Osteoblast (primary cell): ENCODE results near the gene APOBEC3F. TPM values are rescaled to one million over a fixed set of nuclear protein-coding genes. Genes with fewer than 3 reads are reported as not detected.

ENCODE experiments used
- DNase-seq: peaks from one replicate; pipeline ENCODE4 v3.0.0; 2011; ENCODE audit warnings: low spot score, mixed read lengths; ENCODE audit not compliant: insufficient read length; ENCODE audit errors: missing footprints
- H2AFZ ChIP-seq: 2 replicates; pipeline ENCODE4 v1.6.0; 2011; ENCODE audit warnings: mild to moderate bottlenecking, low read length
- H3K27ac ChIP-seq: 2 replicates; pipeline ENCODE4 v1.5.1; 2011; ENCODE audit warnings: mild to moderate bottlenecking, low read depth, low read length, moderate library complexity
- H3K27me3 ChIP-seq: 2 replicates; pipeline ENCODE4 v1.6.0; 2012; ENCODE audit warnings: mild to moderate bottlenecking, control low read depth, inconsistent platforms, low read length, moderate library complexity; ENCODE audit not compliant: insufficient read depth
- H3K36me3 ChIP-seq: 2 replicates; pipeline ENCODE4 v1.5.1; 2011; ENCODE audit warnings: mild to moderate bottlenecking, low read length, control low read depth, moderate library complexity; ENCODE audit not compliant: insufficient read depth
- H3K4me1 ChIP-seq: 2 replicates; pipeline ENCODE4 v1.5.1; 2011; ENCODE audit warnings: mild to moderate bottlenecking, low read length, control low read depth, moderate library complexity; ENCODE audit not compliant: insufficient read depth
- H3K4me2 ChIP-seq: 2 replicates; pipeline ENCODE4 v1.6.0; 2011; ENCODE audit warnings: mild to moderate bottlenecking, low read length; ENCODE audit not compliant: insufficient read depth
- H3K4me3 ChIP-seq: fragments of 200-600 bp; sonication (generic); 3 replicates; pipeline ENCODE4 v1.5.1; 2012; ENCODE audit warnings: mild to moderate bottlenecking, low read length, inconsistent platforms; ENCODE audit not compliant: insufficient read depth
- H3K79me2 ChIP-seq: 2 replicates; pipeline ENCODE4 v1.6.0; 2012; ENCODE audit warnings: mild to moderate bottlenecking, low read length, control low read depth, inconsistent platforms; ENCODE audit not compliant: insufficient read depth
- H3K9me3 ChIP-seq: 2 replicates; pipeline ENCODE4 v1.5.1; 2011; ENCODE audit warnings: low read depth, low read length, control low read depth
- H4K20me1 ChIP-seq: 2 replicates; pipeline ENCODE4 v1.6.0; 2012; ENCODE audit warnings: mild to moderate bottlenecking, low read length, control low read depth; ENCODE audit not compliant: insufficient read depth
- CTCF ChIP-seq: IDR thresholded peaks from 2 replicates; pipeline ENCODE4 v1.5.1; 2011; ENCODE audit warnings: mild to moderate bottlenecking, low read depth, low read length, moderate library complexity; ENCODE audit errors: extremely low read depth
- total RNA-seq: library from RNA; depleted of rRNA; stranded (reverse); fragments of >200 nt; gene quantifications from 2 replicates; pipeline ENCODE4 v1.2.3, GENCODE V29; 2012

Gene APOBEC3F
- total RNA-seq, 1 donor, result 5.1 TPM

GRCh38 chr22:39081598-39081997, 40.9 kb downstream of the APOBEC3F start:
- no peaks in the 10 kb centered on the region for H3K27me3 ChIP-seq
- no peaks in the 10 kb centered on the region for H3K4me1 ChIP-seq
- no peaks in the 10 kb centered on the region for H3K79me2 ChIP-seq
- H3K4me2 ChIP-seq, result no peak overlapping the region
- H3K4me3 ChIP-seq, result no peak overlapping the region
- no peaks in the 10 kb centered on the region for H3K9me3 ChIP-seq
- no peak for DNase-seq
- no peaks in the 10 kb centered on the region for H3K36me3 ChIP-seq
- H3K27ac ChIP-seq, result no peak overlapping the region
- TF ChIP-seq CTCF, result no peak
- no peak overlapping the region for H2AFZ ChIP-seq
- H4K20me1 ChIP-seq, result no peaks in the 10 kb centered on the region

DNA sequence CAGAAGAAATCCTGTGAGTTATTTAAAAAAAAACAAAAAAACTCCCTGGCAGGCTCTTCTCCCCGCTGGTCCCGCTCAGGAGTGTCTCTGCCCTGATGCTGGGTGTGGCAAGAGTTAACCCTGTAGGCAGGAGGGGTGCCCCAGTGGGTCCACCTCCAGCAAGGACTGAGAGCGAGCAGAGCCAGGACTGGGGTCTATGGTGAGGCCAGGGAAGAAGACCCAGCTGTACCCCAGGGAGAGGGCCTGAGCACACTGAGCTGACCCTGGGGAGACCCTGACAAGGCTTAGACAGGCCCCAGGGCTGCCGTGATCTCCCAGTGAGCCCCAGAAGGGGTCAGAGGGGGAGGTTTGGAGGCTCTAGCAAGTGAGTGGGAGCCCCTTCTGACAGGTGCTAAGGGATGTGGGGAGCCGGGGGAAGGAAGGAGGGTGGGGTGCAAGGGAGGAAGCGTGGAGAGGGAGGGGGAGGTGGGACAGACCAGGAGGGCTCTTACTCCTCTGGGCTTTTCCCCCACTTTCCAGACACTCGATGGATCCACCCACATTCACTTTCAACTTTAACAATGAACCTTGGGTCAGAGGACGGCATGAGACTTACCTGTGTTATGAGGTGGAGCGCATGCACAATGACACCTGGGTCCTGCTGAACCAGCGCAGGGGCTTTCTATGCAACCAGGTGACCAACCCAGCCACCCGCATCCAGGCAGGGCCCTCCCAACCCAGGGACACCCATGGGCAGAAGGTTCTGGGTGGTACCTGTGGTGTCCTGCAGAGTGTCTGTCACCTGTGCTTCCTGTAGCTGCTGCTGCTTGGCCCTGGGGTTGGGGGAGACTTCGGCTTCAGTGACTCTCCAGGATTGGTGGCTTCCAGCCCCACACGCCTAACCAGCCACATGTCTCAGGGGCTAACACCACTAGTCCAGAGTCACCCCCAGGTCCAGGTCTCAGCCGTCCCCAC, 42.8 kb downstream of the APOBEC3F start:
- Histone ChIP-seq H3K27ac (no peak overlapping the region), H3K36me3 (no peaks in the 10 kb centered on the region), H3K27me3 (no peaks in the 10 kb centered on the region), H2AFZ (no peak overlapping the region), H3K4me3 (no peak overlapping the region), H4K20me1 (no peaks in the 10 kb centered on the region), H3K9me3 (no peaks in the 10 kb centered on the region), H3K4me1 (no peaks in the 10 kb centered on the region), H3K79me2 (no peaks in the 10 kb centered on the region), H3K4me2 (no peak overlapping the region)
- no peak for DNase-seq
- no peak for TF ChIP-seq CTCF

DNA sequence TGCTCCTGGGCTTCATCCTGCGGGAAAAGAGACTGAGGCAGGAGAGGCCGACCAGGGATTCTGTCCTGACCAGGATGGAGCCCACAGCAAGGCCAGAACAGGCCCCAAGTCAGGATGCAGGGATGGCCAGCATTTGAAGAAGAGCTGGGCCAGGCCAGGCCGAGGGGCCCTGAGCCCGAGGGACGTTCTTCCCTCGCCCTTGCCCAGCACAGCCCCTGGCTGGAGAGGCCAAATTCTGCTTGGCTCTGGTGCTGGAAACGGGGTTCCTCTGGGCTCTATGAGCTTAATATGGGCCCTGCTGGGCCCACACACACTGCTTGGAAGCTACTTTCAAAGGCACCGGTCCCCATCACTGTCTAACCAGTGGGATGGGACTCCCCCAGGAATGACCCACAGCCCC, 44.0 kb downstream of the APOBEC3F start:
- Histone ChIP-seq H3K4me2 (no peak overlapping the region), H3K9me3 (no peaks in the 10 kb centered on the region), H3K4me3 (no peak overlapping the region), H3K27ac (no peak overlapping the region), H3K36me3 (no peaks in the 10 kb centered on the region), H3K79me2 (no peaks in the 10 kb centered on the region), H3K4me1 (no peaks in the 10 kb centered on the region), H3K27me3 (no peaks in the 10 kb centered on the region), H2AFZ (no peak overlapping the region), H4K20me1 (no peaks in the 10 kb centered on the region)
- DNase-seq, result no peak
- no peak for TF ChIP-seq CTCF

DNA sequence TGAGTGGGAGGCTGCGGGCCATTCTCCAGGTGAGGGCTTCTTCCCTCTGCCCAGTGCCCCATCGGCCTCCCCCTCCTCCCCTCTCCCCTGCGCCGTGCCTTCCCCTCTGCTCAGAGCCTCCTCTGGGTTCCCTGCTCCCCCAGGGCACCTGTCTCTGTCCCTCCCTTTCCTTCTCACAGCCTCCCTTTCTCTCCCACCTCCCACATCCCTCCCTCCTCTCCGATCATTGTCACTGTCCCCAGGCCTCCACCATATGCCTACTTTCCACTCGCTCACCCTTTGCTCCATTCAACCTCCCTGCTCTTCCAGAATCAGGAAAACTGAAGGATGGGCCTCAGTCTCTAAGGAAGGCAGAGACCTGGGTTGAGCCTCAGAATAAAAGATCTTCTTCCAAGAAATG, 46.4 kb downstream of the APOBEC3F start:
- H2AFZ ChIP-seq, result no peak overlapping the region
- H3K36me3 ChIP-seq, result no peaks in the 10 kb centered on the region
- TF ChIP-seq CTCF, result no peak
- H3K4me3 ChIP-seq, result no peak overlapping the region
- H3K79me2 ChIP-seq, result no peaks in the 10 kb centered on the region
- peaks cover 6% of the 10 kb centered on the region for H3K27me3 ChIP-seq
- H3K9me3 ChIP-seq, result no peaks in the 10 kb centered on the region
- H3K27ac ChIP-seq, result no peak overlapping the region
- no peak for DNase-seq
- no peak overlapping the region for H3K4me2 ChIP-seq
- H4K20me1 ChIP-seq, result no peaks in the 10 kb centered on the region
- H3K4me1 ChIP-seq, result no peaks in the 10 kb centered on the region
